ENCODE measurements around the gene NUDT8.
A peak's percentile ranks its signal among the peaks of the same experiment; 100 is the strongest.

Gene NUDT8

GRCh38 chr11:67649634-67650510 is 20.1 kb upstream of the NUDT8 start:
- CTCF ChIA-PET = interaction anchor here (1.2 to 11.8 kb wide), 5 partner anchors 9 to 68 kb away, joined by 3 to 169 read pairs (median 6); partner anchors contain the start of genes NUDT8 and TBX10
- Histone ChIP-seq H3K27me3 (replicated peaks in 2 of 5; ENCODE audit: control insufficient read depth in 4 of 5, insufficient read depth in 5 of 5, low read length in 4 of 5) (no peaks in the 10 kb centered on the region), H3K4me3 (ENCODE audit: control insufficient read depth in 1 of 7, extremely low read depth in 1 of 7, insufficient read depth in 4 of 7, low read depth in 2 of 7, low read length in 6 of 7) (peak overlapping the region in 5 of 7 experiments; percentile 3 to 77 (median 40)), H3K27ac (ENCODE audit: insufficient read depth in 1 of 2, low read depth in 1 of 2, low read length in 2 of 2, poor library complexity in 1 of 2, severe bottlenecking in 2 of 2) (no peak overlapping the region), H3K4me1 (ENCODE audit: control extremely low read depth in 1 of 4, control insufficient read depth in 4 of 4, insufficient read depth in 4 of 4, low read length in 3 of 4) (peaks cover 10 to 75% (median 64%) of the 10 kb centered on the region in 4 experiments), H3K36me3 (ENCODE audit: control insufficient read depth in 4 of 4, insufficient read depth in 4 of 4, low read length in 3 of 4) (no peaks in the 10 kb centered on the region), H3K9me3 (ENCODE audit: control extremely low read depth in 1 of 5, control insufficient read depth in 4 of 5, insufficient read depth in 2 of 5, low read depth in 1 of 5, low read length in 4 of 5) (peaks cover 0 to 4% (median 0%) of the 10 kb centered on the region in 5 experiments)
- no peak for DNase-seq
- WGBS (ENCODE audit: insufficient coverage) = 87% methylated on average over 22 of the region's 22 CpGs
- POLR2A ChIA-PET = no interaction called here

- peaks cover 0 to 3% (median 0%) of the 10 kb centered on the region in 5 experiments for H3K9me3 ChIP-seq (ENCODE audit: control extremely low read depth in 1 of 5, control insufficient read depth in 4 of 5, insufficient read depth in 2 of 5, low read depth in 1 of 5, low read length in 4 of 5)
- 6% methylated on average over 10 of the region's 12 CpGs for WGBS (ENCODE audit: insufficient coverage)
- ChIA-PET CTCF (interaction anchor here (0.8 to 11.8 kb wide), 9 partner anchors 9 to 77 kb away, joined by 3 to 169 read pairs (median 5); partner anchors contain the start of genes NUDT8 and TBX10), POLR2A (interaction anchor here (0.6 kb wide), 1 partner anchor 7 kb away, joined by 10 read pairs; no protein-coding TSS in a partner anchor)
- H3K27ac ChIP-seq (ENCODE audit: insufficient read depth in 1 of 2, low read depth in 1 of 2, low read length in 2 of 2, poor library complexity in 1 of 2, severe bottlenecking in 2 of 2) = no peak overlapping the region
- H3K4me1 ChIP-seq (ENCODE audit: control extremely low read depth in 1 of 4, control insufficient read depth in 4 of 4, insufficient read depth in 4 of 4, low read length in 3 of 4) = peaks cover 10 to 79% (median 65%) of the 10 kb centered on the region in 4 experiments
- peak; percentile 71 to 94 (median 90) for DNase-seq
- H3K27me3 ChIP-seq (replicated peaks in 2 of 5; ENCODE audit: control insufficient read depth in 4 of 5, insufficient read depth in 5 of 5, low read length in 4 of 5) = no peaks in the 10 kb centered on the region
- H3K4me3 ChIP-seq (ENCODE audit: control insufficient read depth in 1 of 7, extremely low read depth in 1 of 7, insufficient read depth in 4 of 7, low read depth in 2 of 7, low read length in 6 of 7) = peak overlapping the region in 4 of 7 experiments; percentile 3 to 77 (median 53)
- no peaks in the 10 kb centered on the region for H3K36me3 ChIP-seq (ENCODE audit: control insufficient read depth in 4 of 4, insufficient read depth in 4 of 4, low read length in 3 of 4)
These were observed 19.3 kb upstream of the NUDT8 start for GRCh38 chr11:67648796-67649613.

GRCh38 chr11:67648140-67648795 is 18.5 kb upstream of the NUDT8 start:
- ChIA-PET POLR2A (interaction anchor here (0.6 kb wide), 1 partner anchor 8 kb away, joined by 10 read pairs; no protein-coding TSS in a partner anchor), CTCF (interaction anchor here (1.0 to 11.8 kb wide), 8 partner anchors 10 to 70 kb away, joined by 3 to 169 read pairs (median 5); partner anchors contain the start of genes NUDT8 and TBX10)
- 20% methylated on average over 12 of the region's 12 CpGs for WGBS (ENCODE audit: insufficient coverage)
- Histone ChIP-seq H3K9me3 (ENCODE audit: control extremely low read depth in 1 of 5, control insufficient read depth in 4 of 5, insufficient read depth in 2 of 5, low read depth in 1 of 5, low read length in 4 of 5) (peaks cover 0 to 4% (median 0%) of the 10 kb centered on the region in 5 experiments), H3K27ac (ENCODE audit: insufficient read depth in 1 of 2, low read depth in 1 of 2, low read length in 2 of 2, poor library complexity in 1 of 2, severe bottlenecking in 2 of 2) (no peak overlapping the region), H3K36me3 (ENCODE audit: control insufficient read depth in 4 of 4, insufficient read depth in 4 of 4, low read length in 3 of 4) (no peaks in the 10 kb centered on the region), H3K4me1 (ENCODE audit: control extremely low read depth in 1 of 4, control insufficient read depth in 4 of 4, insufficient read depth in 4 of 4, low read length in 3 of 4) (peaks cover 10 to 76% (median 65%) of the 10 kb centered on the region in 4 experiments), H3K4me3 (ENCODE audit: control insufficient read depth in 1 of 7, extremely low read depth in 1 of 7, insufficient read depth in 4 of 7, low read depth in 2 of 7, low read length in 6 of 7) (no peak overlapping the region), H3K27me3 (replicated peaks in 2 of 5; ENCODE audit: control insufficient read depth in 4 of 5, insufficient read depth in 5 of 5, low read length in 4 of 5) (no peaks in the 10 kb centered on the region)
- DNase-seq = peak; percentile 82 to 92 (median 88)

- DNase-seq = peak in 2 of 3 donors; percentile 28 to 46
- CTCF ChIA-PET = interaction anchor here (1.1 to 11.8 kb wide), 7 partner anchors 10 to 64 kb away, joined by 3 to 169 read pairs (median 6); partner anchors contain the start of genes GSTP1, NUDT8 and TBX10
- H3K36me3 ChIP-seq (ENCODE audit: control insufficient read depth in 4 of 4, insufficient read depth in 4 of 4, low read length in 3 of 4) = no peaks in the 10 kb centered on the region
- H3K4me3 ChIP-seq (ENCODE audit: control insufficient read depth in 1 of 7, extremely low read depth in 1 of 7, insufficient read depth in 4 of 7, low read depth in 2 of 7, low read length in 6 of 7) = peak overlapping the region in 1 of 7 experiments; percentile 45
- H3K27me3 ChIP-seq (replicated peaks in 2 of 5; ENCODE audit: control insufficient read depth in 4 of 5, insufficient read depth in 5 of 5, low read length in 4 of 5) = no peaks in the 10 kb centered on the region
- no peak overlapping the region for H3K27ac ChIP-seq (ENCODE audit: insufficient read depth in 1 of 2, low read depth in 1 of 2, low read length in 2 of 2, poor library complexity in 1 of 2, severe bottlenecking in 2 of 2)
- POLR2A ChIA-PET = no interaction called here
- H3K4me1 ChIP-seq (ENCODE audit: control extremely low read depth in 1 of 4, control insufficient read depth in 4 of 4, insufficient read depth in 4 of 4, low read length in 3 of 4) = peaks cover 9 to 74% (median 63%) of the 10 kb centered on the region in 4 experiments
- WGBS (ENCODE audit: insufficient coverage) = 9% methylated on average over 15 of the region's 15 CpGs
- H3K9me3 ChIP-seq (ENCODE audit: control extremely low read depth in 1 of 5, control insufficient read depth in 4 of 5, insufficient read depth in 2 of 5, low read depth in 1 of 5, low read length in 4 of 5) = peaks cover 0 to 4% (median 0%) of the 10 kb centered on the region in 5 experiments
These were observed 17.7 kb upstream of the NUDT8 start for GRCh38 chr11:67647471-67647870.

- Histone ChIP-seq H3K4me1 (ENCODE audit: control extremely low read depth in 1 of 4, control insufficient read depth in 4 of 4, insufficient read depth in 4 of 4, low read length in 3 of 4) (peaks cover 4 to 69% (median 58%) of the 10 kb centered on the region in 4 experiments), H3K9me3 (ENCODE audit: control extremely low read depth in 1 of 5, control insufficient read depth in 4 of 5, insufficient read depth in 2 of 5, low read depth in 1 of 5, low read length in 4 of 5) (peaks cover 0 to 4% (median 0%) of the 10 kb centered on the region in 5 experiments), H3K4me3 (ENCODE audit: control insufficient read depth in 1 of 7, extremely low read depth in 1 of 7, insufficient read depth in 4 of 7, low read depth in 2 of 7, low read length in 6 of 7) (peak overlapping the region in 3 of 7 experiments; percentile 23 to 45 (median 32)), H3K27ac (ENCODE audit: insufficient read depth in 1 of 2, low read depth in 1 of 2, low read length in 2 of 2, poor library complexity in 1 of 2, severe bottlenecking in 2 of 2) (no peak overlapping the region), H3K27me3 (replicated peaks in 2 of 5; ENCODE audit: control insufficient read depth in 4 of 5, insufficient read depth in 5 of 5, low read length in 4 of 5) (no peaks in the 10 kb centered on the region), H3K36me3 (ENCODE audit: control insufficient read depth in 4 of 4, insufficient read depth in 4 of 4, low read length in 3 of 4) (no peaks in the 10 kb centered on the region)
- DNase-seq = peak; percentile 81 to 97 (median 96)
- WGBS (ENCODE audit: insufficient coverage) = 8% methylated on average over 21 of the region's 24 CpGs
- ChIA-PET CTCF (interaction anchor here (1.0 to 11.8 kb wide), 8 partner anchors 11 to 63 kb away, joined by 3 to 169 read pairs (median 6); partner anchors contain the start of genes GSTP1, NUDT8 and TBX10), POLR2A (interaction anchor here (0.9 kb wide), 1 partner anchor 17 kb away, joined by 3 read pairs; the partner anchor contains the start of gene NUDT8)
These were observed 17.0 kb upstream of the NUDT8 start for GRCh38 chr11:67646535-67647336.

Data from common myeloid progenitor, CD34-positive (primary cell).